ENCODE data around the gene LCE3C.

DNA sequence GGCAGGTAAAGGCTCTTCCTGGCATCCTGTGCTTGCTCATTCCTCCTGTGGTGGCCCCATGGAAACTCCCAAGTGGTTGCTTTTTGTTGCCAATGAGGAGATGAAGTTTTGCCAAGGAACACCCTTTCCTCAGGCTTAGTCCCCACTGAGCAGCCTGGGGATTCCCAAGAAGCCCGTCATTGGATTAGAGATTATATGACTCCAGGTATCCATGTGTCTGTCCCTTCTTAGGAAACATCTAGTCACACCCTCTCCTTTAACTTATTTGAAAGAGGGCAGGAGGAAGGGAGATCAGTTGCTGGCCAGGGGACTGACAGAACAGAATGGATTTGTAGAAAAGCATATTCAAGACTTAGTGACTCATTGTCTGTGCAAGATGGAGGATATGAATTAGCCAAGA lies 26.7 kb downstream of the LCE3C start:
- TF ChIP-seq, protein P1, sequence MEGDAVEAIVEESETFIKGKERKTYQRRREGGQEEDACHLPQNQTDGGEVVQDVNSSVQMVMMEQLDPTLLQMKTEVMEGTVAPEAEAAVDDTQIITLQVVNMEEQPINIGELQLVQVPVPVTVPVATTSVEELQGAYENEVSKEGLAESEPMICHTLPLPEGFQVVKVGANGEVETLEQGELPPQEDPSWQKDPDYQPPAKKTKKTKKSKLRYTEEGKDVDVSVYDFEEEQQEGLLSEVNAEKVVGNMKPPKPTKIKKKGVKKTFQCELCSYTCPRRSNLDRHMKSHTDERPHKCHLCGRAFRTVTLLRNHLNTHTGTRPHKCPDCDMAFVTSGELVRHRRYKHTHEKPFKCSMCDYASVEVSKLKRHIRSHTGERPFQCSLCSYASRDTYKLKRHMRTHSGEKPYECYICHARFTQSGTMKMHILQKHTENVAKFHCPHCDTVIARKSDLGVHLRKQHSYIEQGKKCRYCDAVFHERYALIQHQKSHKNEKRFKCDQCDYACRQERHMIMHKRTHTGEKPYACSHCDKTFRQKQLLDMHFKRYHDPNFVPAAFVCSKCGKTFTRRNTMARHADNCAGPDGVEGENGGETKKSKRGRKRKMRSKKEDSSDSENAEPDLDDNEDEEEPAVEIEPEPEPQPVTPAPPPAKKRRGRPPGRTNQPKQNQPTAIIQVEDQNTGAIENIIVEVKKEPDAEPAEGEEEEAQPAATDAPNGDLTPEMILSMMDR (IDR thresholded peaks at IDR 0.05; ENCODE audit: extremely low read depth in 1 of 2, insufficient read depth in 1 of 2, low read depth in 1 of 2, low read length in 2 of 2): no peak
- TF ChIP-seq POLR2A (IDR thresholded peaks at IDR 0.05; ENCODE audit: low read depth, low read length): no peak

All from endothelial cell of umbilical vein (primary cell).